Bronchial smooth muscle cell (primary cell): Measurements from ENCODE around the gene NAB2. TPM values are rescaled to one million over a fixed set of nuclear protein-coding genes. Genes with fewer than 3 reads are reported as not detected.

Experiments
- total RNA-seq: library from RNA; depleted of rRNA; stranded (reverse); fragments of >200 nt; gene quantifications from 2 replicates; pipeline ENCODE4 v1.2.1, GENCODE V29; 2014

NAB2 gene
- 53.4 and 90.2 TPM in 2 replicates for total RNA-seq

GRCh38 chr12:57088354-57089270, at the start of gene NAB2:
Gene NAB2 (plus strand): TSS chr12:57089114. CDS start chr12:57089272, 158 bp downstream.

DNA sequence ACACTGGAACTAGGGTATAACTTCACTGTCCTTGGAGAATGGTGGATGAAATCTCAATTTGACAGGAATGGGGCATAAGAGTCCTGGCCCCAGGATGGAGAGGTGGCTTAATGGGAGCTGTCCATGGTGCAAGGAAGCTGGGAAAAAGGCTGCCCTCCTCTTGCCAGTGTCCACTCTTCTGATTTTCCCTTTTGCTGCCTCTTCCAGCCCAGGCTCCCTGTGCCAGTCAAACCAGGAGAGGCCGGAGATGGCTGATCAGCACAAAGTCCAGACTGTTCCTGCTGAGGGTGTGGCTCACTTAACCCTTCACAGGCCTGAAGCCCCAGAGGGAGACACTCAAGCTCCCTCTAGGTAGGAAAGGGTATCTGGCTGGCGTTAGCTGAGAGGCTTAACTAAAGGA, 39.0 kb upstream of the NAB2 start, which contains the start of gene MYO1A:
Gene MYO1A (minus strand): TSS at position 240 of the 400 bp plus-strand sequence. CDS start 1,806 bp downstream, outside the sequence.

GRCh38 chr12:57078519-57079404, 10.2 kb upstream of the NAB2 start, which contains the start of gene NEMP1:
Gene NEMP1 (minus strand): TSS chr12:57078791. CDS start chr12:57078745, 46 bp downstream.

GRCh38 chr12:57111031-57111734, 22.3 kb downstream of the NAB2 start, which contains the start of gene STAT6:
Gene STAT6 (minus strand): TSS chr12:57111362. CDS start chr12:57108278, 3,084 bp downstream.

GRCh38 chr12:57127726-57128518, 39.0 kb downstream of the NAB2 start, which contains the start of gene LRP1:
Gene LRP1 (plus strand): TSS chr12:57128483. CDS start chr12:57128965, 482 bp downstream.

Other genes starting within 250 kb of the NAB2 start
- not detected in 2 replicates for gene SDR9C7, start 154.7 kb upstream of the NAB2 start, total RNA-seq
- 0.16 and 0.17 TPM in 2 replicates for gene RDH16, start 131.5 kb upstream of the NAB2 start, total RNA-seq
- gene ZBTB39, start 82.6 kb upstream of the NAB2 start, total RNA-seq, result 2.7 and 3.7 TPM in 2 replicates
- gene TAC3, start 72.6 kb upstream of the NAB2 start, total RNA-seq, result not detected in 2 replicates
- gene MYO1A, start 39.0 kb upstream of the NAB2 start, total RNA-seq, result under 0.01 and 0.32 TPM in 2 replicates
- gene NEMP1, start 10.3 kb upstream of the NAB2 start, total RNA-seq, result 3.8 and 4.9 TPM in 2 replicates
- 93.7 and 95.0 TPM in 2 replicates for gene STAT6, start 22.2 kb downstream of the NAB2 start, total RNA-seq
- 384 and 619 TPM in 2 replicates for gene LRP1, start 39.4 kb downstream of the NAB2 start, total RNA-seq
- gene LRP1-AS, start 58.5 kb downstream of the NAB2 start, total RNA-seq, result 0.17 TPM in 1 of 2 replicates, not detected in the other
- 0.77 and 0.79 TPM in 2 replicates for gene NXPH4, start 127.7 kb downstream of the NAB2 start, total RNA-seq
- 149 and 196 TPM in 2 replicates for gene SHMT2, start 140.6 kb downstream of the NAB2 start, total RNA-seq
- gene STAC3, start 162.1 kb downstream of the NAB2 start, total RNA-seq, result 0.63 and 0.69 TPM in 2 replicates